Measurements from ENCODE around the gene RUBCNL.

GRCh38 chr13:46383383-46383782 is 3.7 kb downstream of the RUBCNL start:
- TF ChIP-seq, protein P1, sequence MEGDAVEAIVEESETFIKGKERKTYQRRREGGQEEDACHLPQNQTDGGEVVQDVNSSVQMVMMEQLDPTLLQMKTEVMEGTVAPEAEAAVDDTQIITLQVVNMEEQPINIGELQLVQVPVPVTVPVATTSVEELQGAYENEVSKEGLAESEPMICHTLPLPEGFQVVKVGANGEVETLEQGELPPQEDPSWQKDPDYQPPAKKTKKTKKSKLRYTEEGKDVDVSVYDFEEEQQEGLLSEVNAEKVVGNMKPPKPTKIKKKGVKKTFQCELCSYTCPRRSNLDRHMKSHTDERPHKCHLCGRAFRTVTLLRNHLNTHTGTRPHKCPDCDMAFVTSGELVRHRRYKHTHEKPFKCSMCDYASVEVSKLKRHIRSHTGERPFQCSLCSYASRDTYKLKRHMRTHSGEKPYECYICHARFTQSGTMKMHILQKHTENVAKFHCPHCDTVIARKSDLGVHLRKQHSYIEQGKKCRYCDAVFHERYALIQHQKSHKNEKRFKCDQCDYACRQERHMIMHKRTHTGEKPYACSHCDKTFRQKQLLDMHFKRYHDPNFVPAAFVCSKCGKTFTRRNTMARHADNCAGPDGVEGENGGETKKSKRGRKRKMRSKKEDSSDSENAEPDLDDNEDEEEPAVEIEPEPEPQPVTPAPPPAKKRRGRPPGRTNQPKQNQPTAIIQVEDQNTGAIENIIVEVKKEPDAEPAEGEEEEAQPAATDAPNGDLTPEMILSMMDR (IDR thresholded peaks at IDR 0.05; ENCODE audit: low read depth, low read length, missing input control): no peak
- no peak for TF ChIP-seq REST (IDR thresholded peaks at IDR 0.05)
- TF ChIP-seq ZBTB33 (IDR thresholded peaks at IDR 0.05): no peak
- TF ChIP-seq TAF1 (conservative IDR thresholded peaks at IDR 0.05): no peak
- TF ChIP-seq JUND (IDR thresholded peaks at IDR 0.05): no peak
- TF ChIP-seq GABPA (IDR thresholded peaks at IDR 0.05 in 1 of 2, conservative IDR thresholded peaks at IDR 0.05 in 1 of 2): no peak
- TF ChIP-seq, protein P2, sequence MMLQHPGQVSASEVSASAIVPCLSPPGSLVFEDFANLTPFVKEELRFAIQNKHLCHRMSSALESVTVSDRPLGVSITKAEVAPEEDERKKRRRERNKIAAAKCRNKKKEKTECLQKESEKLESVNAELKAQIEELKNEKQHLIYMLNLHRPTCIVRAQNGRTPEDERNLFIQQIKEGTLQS (IDR thresholded peaks at IDR 0.05): no peak
- TF ChIP-seq YY1 (IDR thresholded peaks at IDR 0.05): no peak
- no peak for TF ChIP-seq RAD21 (IDR thresholded peaks at IDR 0.05)
- no peak for TF ChIP-seq EGR1 (IDR thresholded peaks at IDR 0.05; ENCODE audit: low read depth in 2 of 2)
- TF ChIP-seq SP1 (IDR thresholded peaks at IDR 0.05): no peak
- TF ChIP-seq, protein P3, sequence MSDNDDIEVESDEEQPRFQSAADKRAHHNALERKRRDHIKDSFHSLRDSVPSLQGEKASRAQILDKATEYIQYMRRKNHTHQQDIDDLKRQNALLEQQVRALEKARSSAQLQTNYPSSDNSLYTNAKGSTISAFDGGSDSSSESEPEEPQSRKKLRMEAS (IDR thresholded peaks at IDR 0.05): no peak
- TF ChIP-seq HNF4G (IDR thresholded peaks at IDR 0.05): no peak
- TF ChIP-seq FOXA1 (IDR thresholded peaks at IDR 0.05): no peak

Data from liver (tissue), 3 donors.